Stimulated activated CD4-positive, alpha-beta T cell treated with anti-CD3 and anti-CD28 coated beads, Interleukin-4, amount 100 ng/mL, for 48 hours (primary cell): ENCODE measurements around the gene HSD17B2.
"Not testable (repeated sequence)": the region's sequence is repeated elsewhere in the genome, so short reads cannot be mapped to it uniquely, and the experiment has no call there.

Experiments
- DNase-seq, 2 donors: peaks; one replicate each; pipeline ENCODE4 v3.0.0-alpha.2; 2020; ENCODE audit warnings: low read depth in 2 of 2

Gene HSD17B2

DNA sequence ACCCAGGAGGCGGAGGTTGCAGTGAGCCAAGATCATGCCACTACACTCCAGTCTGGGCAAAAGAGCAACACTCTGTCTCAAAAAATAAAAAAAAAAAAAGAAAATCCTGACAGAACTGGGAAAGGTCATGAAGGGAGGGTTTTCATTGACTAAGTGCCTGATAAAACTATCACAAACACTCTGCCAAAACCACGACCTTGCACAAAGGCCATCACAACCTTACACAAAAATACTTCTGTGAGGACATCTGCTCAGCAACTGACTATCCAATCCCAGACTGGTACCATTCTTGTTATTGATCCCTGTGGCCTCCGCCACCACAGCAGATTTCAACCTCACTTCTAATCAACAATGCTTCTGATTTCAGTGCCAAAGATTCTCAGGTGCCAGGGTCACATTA is 94.8 kb downstream of the HSD17B2 start:
- DNase-seq = no peak

DNA sequence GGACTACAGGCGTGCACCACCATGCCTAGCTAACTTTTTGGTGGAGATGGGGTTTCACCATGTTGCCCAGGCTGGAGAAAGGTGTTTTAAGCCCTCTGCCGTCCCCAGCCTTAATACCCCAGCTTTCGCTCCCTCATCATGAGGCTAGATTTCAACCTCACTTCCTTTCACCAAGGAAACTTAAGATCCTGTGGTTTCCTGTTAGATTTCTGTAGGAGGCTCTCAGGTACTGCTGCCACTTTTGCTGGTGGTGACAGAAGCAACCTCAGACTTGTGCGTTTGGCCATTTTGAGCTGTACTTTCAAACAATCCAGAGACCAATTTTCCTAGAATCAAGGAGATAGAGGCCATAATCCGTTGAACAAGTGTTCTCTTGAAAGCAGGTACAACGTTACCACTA is 98.7 kb downstream of the HSD17B2 start:
- DNase-seq = no peak

DNA sequence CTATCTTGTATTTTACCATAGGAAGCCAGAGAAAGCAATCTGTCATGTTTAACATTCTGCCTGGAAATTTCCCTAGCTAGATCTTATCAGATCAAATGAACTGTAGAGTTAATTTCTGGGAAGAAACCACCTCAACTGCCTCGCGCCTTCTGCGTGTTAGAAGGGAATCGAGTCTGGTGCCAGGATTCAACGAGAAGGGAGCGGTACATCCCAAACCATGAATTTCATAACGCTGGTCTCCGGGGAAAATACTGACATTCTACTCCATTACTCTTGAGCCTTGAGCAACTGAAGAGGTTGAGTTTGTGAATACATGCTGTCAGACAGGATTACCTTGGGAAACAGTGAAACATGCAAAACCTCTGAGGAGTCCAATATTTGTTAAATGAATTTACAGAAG is 99.8 kb downstream of the HSD17B2 start:
- no peak for DNase-seq

DNA sequence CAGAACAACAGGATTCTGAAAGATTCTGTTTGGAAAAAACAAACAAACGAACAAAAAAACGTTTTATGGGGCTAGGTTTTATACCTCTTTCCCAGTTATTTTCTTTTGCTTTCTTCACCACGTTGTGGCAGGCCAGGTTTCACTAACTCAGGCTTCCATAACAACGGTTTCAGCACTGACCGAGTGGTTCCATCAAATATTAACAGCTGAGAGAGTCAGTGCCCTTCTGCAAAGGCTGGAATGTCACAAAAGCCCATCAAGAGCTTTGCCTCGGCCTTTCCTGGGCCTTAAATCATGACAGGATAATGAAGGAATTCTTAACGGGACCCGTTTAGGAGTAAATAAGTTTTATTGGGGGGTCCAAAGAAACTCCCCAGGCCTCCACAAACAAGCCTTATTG is 100.8 kb downstream of the HSD17B2 start:
- DNase-seq = no peak

DNA sequence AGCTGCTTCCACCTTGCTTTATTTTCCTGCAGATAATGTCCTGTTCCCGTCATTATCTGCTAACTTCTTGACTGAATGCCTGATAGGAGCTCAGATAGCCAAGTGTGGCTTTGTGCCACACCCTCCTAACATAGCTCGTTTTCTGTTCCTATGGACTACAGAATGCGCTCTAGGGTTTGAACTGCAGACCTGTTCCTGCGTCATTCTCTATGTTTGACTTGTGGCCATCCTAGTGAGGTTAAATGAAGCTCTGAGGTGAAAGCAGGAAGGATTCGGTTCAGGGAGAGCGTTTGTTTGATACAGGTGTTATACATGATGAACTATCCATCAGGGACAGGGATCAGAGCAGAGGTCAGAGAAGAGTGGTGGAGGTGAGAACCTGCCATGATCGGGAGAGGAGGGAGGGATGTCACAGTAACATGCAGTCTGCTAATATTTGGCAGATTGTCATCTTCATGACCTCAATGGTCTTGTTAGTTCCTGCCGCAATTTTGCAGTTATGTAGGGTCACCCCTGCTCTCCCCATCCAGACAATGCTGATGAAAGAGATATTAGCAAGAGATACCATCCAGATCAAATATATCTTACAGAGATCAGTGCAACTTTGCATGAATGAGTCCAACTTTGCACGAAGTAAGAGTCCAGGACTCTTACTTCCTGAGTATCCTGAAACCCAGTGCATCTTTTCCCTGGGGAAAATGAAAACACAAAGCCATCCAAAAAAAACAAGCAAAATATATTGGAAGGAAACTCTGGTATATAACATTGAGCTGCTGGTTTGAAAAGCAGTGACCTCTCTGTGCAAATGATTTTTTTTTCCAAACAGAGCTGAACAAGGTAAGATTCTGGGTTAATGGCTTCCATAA is 102.1 kb downstream of the HSD17B2 start:
- DNase-seq = no peak

DNA sequence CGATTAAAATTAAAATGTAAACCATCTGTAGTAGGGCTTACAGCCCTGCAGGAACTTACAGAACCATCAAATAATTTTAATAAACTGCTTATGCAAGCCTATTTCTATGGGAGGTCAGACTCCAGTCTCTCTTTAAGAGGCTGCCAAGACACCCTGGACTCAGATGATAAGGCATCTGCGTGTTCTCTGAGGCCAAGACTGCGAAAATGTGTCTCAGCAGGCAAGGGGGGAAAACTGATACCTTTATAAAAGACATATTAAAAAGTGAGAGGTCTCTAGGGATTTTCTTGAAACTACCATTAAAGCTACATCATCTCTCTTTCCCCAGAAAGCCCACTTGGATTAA is 102.7 kb downstream of the HSD17B2 start:
- no peak for DNase-seq

DNA sequence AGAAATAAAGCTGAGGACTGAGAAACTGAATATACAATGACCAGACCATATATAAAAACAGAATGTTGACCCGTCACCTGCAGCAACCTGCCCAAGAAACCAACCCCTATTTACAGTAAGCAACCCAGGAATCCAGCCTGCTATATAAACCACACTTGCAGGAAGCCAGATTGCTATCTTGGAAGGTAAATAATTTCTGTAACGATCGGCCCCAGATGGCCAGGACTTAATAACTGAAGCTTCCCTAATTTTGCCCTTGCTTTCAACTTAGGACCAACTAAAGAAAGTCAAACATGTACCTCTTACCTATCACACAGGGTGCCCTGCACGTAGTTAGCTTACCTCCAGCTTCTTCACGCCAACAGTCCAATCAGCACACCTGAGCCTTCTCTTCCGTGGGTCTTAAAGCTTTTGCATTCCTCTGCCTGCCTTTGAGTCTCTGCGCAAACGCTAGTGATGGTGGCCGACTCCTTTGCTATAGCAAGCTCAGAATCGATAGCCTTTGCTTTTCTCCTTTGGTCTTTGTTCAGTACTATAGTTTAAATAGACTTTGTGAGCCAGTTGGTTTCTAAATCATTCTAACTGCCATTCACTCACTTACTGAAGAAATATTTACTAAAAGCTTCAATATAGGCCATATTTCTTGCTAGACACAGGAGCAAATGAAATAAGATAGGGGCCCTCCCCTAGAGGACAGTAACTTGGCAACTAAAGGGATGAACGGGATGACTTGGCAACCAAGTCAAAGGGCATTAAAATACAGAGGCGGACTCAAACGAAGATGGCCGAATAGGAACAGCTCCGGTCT is 103.6 kb downstream of the HSD17B2 start:
- no peak for DNase-seq

DNA sequence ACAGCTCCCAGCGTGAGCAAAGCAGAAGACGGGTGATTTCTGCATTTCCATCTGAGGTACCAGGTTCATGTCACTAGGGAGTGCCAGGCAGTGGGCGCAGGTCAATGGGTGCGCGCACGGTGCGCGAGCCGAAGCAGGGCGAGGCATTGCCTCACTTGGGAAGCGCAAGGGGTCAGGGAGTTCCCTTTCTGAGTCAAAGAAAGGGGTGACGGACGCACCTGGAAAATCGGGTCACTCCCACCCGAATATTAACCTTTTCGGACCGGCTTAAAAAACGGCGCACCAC is 104.2 kb downstream of the HSD17B2 start:
- not testable (repeated sequence) for DNase-seq

DNA sequence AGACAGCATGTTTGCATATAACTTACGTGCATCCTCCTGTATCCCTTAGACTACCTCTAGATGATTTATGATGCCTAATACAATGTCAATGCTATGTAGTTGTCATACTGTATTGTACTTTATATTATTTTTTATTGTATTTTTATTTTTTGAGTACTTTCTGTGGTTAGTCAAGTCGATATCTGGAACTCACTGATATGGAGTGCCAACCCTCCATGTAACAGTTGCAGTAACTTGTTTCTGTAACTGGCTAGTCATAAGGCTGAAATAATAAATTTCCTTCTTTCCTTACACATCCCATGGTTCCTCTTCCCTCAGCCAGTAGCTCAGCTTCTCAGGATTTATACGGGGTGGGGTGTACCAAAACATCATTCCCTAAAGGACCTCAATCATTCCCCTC is 111.5 kb downstream of the HSD17B2 start:
- no peak for DNase-seq

DNA sequence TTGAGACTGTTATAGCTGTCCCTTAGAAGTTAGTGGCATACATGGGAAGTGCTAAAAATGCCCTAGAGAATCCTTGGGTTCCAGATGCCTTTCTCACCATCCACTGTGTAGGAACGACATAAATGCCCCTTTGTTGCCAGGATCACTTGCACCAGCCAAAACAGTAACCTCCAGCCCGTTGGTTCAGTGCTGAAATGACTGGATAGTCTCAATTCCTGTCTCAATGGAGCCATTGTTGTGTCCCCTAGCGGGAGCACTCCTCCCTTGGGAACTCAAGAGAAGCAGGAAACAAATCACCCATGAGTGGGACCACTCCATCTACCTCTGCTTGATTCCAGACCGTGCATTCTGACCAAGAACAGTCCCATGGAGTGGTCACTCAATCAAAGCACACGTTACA is 111.9 kb downstream of the HSD17B2 start:
- no peak for DNase-seq

DNA sequence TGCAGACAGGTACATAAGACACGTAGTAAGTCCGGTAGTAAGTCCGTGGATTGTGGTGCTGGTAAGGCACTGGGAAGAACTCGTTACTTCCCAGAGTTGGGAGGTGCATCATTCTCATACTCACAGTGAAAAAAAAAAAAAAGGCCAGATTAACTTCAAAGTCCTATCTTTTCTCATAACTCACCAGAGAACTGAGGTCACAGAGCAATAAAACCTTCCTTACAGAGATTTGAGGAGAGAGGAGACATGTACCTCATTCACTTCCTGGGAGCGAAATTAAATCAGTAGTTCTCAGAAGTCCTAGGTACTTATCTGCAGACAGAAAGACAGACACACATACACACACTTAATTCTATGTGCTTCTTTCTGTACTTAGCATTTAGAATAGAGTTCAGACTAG is 112.5 kb downstream of the HSD17B2 start:
- no peak for DNase-seq
